PC-3 (cell line): ENCODE measurements around the gene KNDC1.

Experiments used
- EZH2 ChIP-seq: fragments of 300-600 bp; sonication (generic); IDR thresholded peaks from one replicate; pipeline ENCODE4 v1.6.1; 2017; ENCODE audit warnings: antibody characterized with exemption, mild to moderate bottlenecking, low read length; ENCODE audit not compliant: unreplicated experiment
- EZH2phosphoT487 ChIP-seq: fragments of 300-600 bp; sonication (generic); IDR thresholded peaks from 2 replicates; pipeline ENCODE4 v1.6.1; 2018; ENCODE audit warnings: mild to moderate bottlenecking, antibody characterized with exemption, low read length, borderline replicate concordance
- TF ChIP-seq, protein P1 (sequence below): fragments of 300-600 bp; sonication (generic); conservative IDR thresholded peaks from 2 replicates; pipeline ENCODE4 v1.5.1; 2017; ENCODE audit warnings: antibody characterized with exemption, low read depth, mild to moderate bottlenecking, low read length

- TF ChIP-seq, protein P1, sequence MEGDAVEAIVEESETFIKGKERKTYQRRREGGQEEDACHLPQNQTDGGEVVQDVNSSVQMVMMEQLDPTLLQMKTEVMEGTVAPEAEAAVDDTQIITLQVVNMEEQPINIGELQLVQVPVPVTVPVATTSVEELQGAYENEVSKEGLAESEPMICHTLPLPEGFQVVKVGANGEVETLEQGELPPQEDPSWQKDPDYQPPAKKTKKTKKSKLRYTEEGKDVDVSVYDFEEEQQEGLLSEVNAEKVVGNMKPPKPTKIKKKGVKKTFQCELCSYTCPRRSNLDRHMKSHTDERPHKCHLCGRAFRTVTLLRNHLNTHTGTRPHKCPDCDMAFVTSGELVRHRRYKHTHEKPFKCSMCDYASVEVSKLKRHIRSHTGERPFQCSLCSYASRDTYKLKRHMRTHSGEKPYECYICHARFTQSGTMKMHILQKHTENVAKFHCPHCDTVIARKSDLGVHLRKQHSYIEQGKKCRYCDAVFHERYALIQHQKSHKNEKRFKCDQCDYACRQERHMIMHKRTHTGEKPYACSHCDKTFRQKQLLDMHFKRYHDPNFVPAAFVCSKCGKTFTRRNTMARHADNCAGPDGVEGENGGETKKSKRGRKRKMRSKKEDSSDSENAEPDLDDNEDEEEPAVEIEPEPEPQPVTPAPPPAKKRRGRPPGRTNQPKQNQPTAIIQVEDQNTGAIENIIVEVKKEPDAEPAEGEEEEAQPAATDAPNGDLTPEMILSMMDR, result no peak
- TF ChIP-seq EZH2, result no peak
- no peak for TF ChIP-seq EZH2phosphoT487
Measured at GRCh38 chr10:133275684-133276092, 115.7 kb downstream of the KNDC1 start.
